IPS-18c (cell line): ENCODE data around the gene MAN1B1.

Source experiments
- H3K4me3 ChIP-seq: 2 replicates; pipeline ENCODE4 v1.7.0; 2013; ENCODE audit warnings: low read depth, mild to moderate bottlenecking, low read length, moderate library complexity; ENCODE audit not compliant: insufficient read depth
- H3K9me3 ChIP-seq: one replicate; pipeline ENCODE4 v1.6.1; 2013; ENCODE audit warnings: mild to moderate bottlenecking, low read length, moderate library complexity; ENCODE audit not compliant: control insufficient read depth, insufficient read depth

Gene MAN1B1

GRCh38 chr9:137064027-137064879 lies 22.5 kb upstream of the MAN1B1 start:
- Histone ChIP-seq H3K9me3 (no peaks in the 10 kb centered on the region), H3K4me3 (no peak overlapping the region)

- H3K9me3 ChIP-seq: no peaks in the 10 kb centered on the region
- no peak overlapping the region for H3K4me3 ChIP-seq
These were observed 22.0 kb upstream of the MAN1B1 start for GRCh38 chr9:137064880-137065164.

GRCh38 chr9:137065336-137065967 lies 21.3 kb upstream of the MAN1B1 start:
- no peak overlapping the region for H3K4me3 ChIP-seq
- H3K9me3 ChIP-seq: no peaks in the 10 kb centered on the region

GRCh38 chr9:137066096-137066861 lies 20.5 kb upstream of the MAN1B1 start:
- no peaks in the 10 kb centered on the region for H3K9me3 ChIP-seq
- H3K4me3 ChIP-seq: no peak overlapping the region

GRCh38 chr9:137067860-137068538 lies 18.8 kb upstream of the MAN1B1 start:
- Histone ChIP-seq H3K9me3 (no peaks in the 10 kb centered on the region), H3K4me3 (no peak overlapping the region)

- peak overlapping the region; percentile 63 for H3K4me3 ChIP-seq
- no peaks in the 10 kb centered on the region for H3K9me3 ChIP-seq
These were observed 18.0 kb upstream of the MAN1B1 start for GRCh38 chr9:137068539-137069507.

- Histone ChIP-seq H3K9me3 (no peaks in the 10 kb centered on the region), H3K4me3 (peak overlapping the region; percentile 63)
These were observed 17.2 kb upstream of the MAN1B1 start for GRCh38 chr9:137069508-137070091.

- H3K4me3 ChIP-seq: peak within 1 kb of the TSS; percentile 63
- H3K9me3 ChIP-seq: no peaks in the 10 kb centered on the region
These were observed 16.4 kb upstream of the MAN1B1 start, which contains the start of gene SAPCD2 for GRCh38 chr9:137070201-137070905. Gene SAPCD2 (minus strand): TSS chr9:137070557. CDS start chr9:137070460, 97 bp downstream.

GRCh38 chr9:137070906-137071275 lies 15.9 kb upstream of the MAN1B1 start:
- peak overlapping the region; percentile 63 for H3K4me3 ChIP-seq

GRCh38 chr9:137071282-137071681 lies 15.5 kb upstream of the MAN1B1 start:
- Histone ChIP-seq H3K4me3 (peak overlapping the region; percentile 63), H3K9me3 (no peaks in the 10 kb centered on the region)

More at GRCh38 chr9:137070906-137071275, 15.9 kb upstream of the MAN1B1 start:
- H3K9me3 ChIP-seq: no peaks in the 10 kb centered on the region

- H3K9me3 ChIP-seq: no peaks in the 10 kb centered on the region
- no peak overlapping the region for H3K4me3 ChIP-seq
These were observed 12.8 kb upstream of the MAN1B1 start for GRCh38 chr9:137073992-137074399.

- no peaks in the 10 kb centered on the region for H3K9me3 ChIP-seq
- no peak overlapping the region for H3K4me3 ChIP-seq
These were observed 12.0 kb upstream of the MAN1B1 start for GRCh38 chr9:137074657-137075274.

GRCh38 chr9:137075275-137075775 lies 11.5 kb upstream of the MAN1B1 start:
- Histone ChIP-seq H3K4me3 (no peak overlapping the region), H3K9me3 (no peaks in the 10 kb centered on the region)

- Histone ChIP-seq H3K4me3 (peak overlapping the region; percentile 36; the same call in 1 of the 2 replicates), H3K9me3 (no peaks in the 10 kb centered on the region)
These were observed 10.2 kb upstream of the MAN1B1 start for GRCh38 chr9:137076636-137077009.
